GM06990 (cell line): ENCODE data around the gene WDR64.
"Not testable (repeated sequence)": the region's sequence is repeated elsewhere in the genome, so short reads cannot be mapped to it uniquely, and the experiment has no call there.

Experiments used
- DNase-seq: peaks from one replicate; pipeline ENCODE4 v3.0.0-alpha.2; 2011; ENCODE audit not compliant: insufficient read length; ENCODE audit errors: extremely low read depth
- H3K27me3 ChIP-seq: replicated peaks from 2 replicates; pipeline ENCODE4 v1.6.0; 2011; ENCODE audit warnings: low read length; ENCODE audit not compliant: control insufficient read depth, insufficient read depth
- H3K36me3 ChIP-seq: 2 replicates; pipeline ENCODE4 v1.5.1; 2011; ENCODE audit warnings: low read length; ENCODE audit not compliant: control insufficient read depth, insufficient read depth
- H3K4me3 ChIP-seq: replicated peaks from 2 replicates; pipeline ENCODE4 v1.5.1; 2011; ENCODE audit warnings: low read depth, mild to moderate bottlenecking, control low read depth, low read length
- CTCF ChIP-seq: IDR thresholded peaks from 2 replicates; pipeline ENCODE4 v1.5.1; 2011; ENCODE audit warnings: low read length, control low read depth, mild to moderate bottlenecking, inconsistent platforms; ENCODE audit not compliant: insufficient read depth, poor library complexity, severe bottlenecking

The WDR64 gene

GRCh38 chr1:241701483-241702295, 49.6 kb downstream of the WDR64 start:
- no peak for TF ChIP-seq CTCF
- Histone ChIP-seq H3K4me3 (no peak overlapping the region), H3K27me3 (no peaks in the 10 kb centered on the region), H3K36me3 (no peaks in the 10 kb centered on the region)
- DNase-seq, result no peak

GRCh38 chr1:241702442-241703373, 50.6 kb downstream of the WDR64 start:
- DNase-seq, result no peak
- H3K27me3 ChIP-seq, result no peaks in the 10 kb centered on the region
- H3K4me3 ChIP-seq, result no peak overlapping the region
- no peaks in the 10 kb centered on the region for H3K36me3 ChIP-seq
- TF ChIP-seq CTCF, result no peak

- H3K36me3 ChIP-seq, H3K27me3 ChIP-seq, DNase-seq, H3K4me3 ChIP-seq: not testable (repeated sequence)
Observed at GRCh38 chr1:241703739-241704138, 51.7 kb downstream of the WDR64 start.

GRCh38 chr1:241706257-241706656, 54.2 kb downstream of the WDR64 start:
- Histone ChIP-seq H3K27me3 (no peaks in the 10 kb centered on the region), H3K4me3 (no peak overlapping the region), H3K36me3 (no peaks in the 10 kb centered on the region)
- TF ChIP-seq CTCF, result no peak
- DNase-seq, result no peak

GRCh38 chr1:241706967-241707366, 54.9 kb downstream of the WDR64 start:
- no peaks in the 10 kb centered on the region for H3K27me3 ChIP-seq
- TF ChIP-seq CTCF, result no peak
- no peak for DNase-seq
- H3K36me3 ChIP-seq, result no peaks in the 10 kb centered on the region
- no peak overlapping the region for H3K4me3 ChIP-seq

GRCh38 chr1:241707442-241707841, 55.4 kb downstream of the WDR64 start:
- no peak for DNase-seq
- no peak overlapping the region for H3K4me3 ChIP-seq
- H3K27me3 ChIP-seq, result no peaks in the 10 kb centered on the region
- no peaks in the 10 kb centered on the region for H3K36me3 ChIP-seq
- no peak for TF ChIP-seq CTCF
